HG03565 (cell line): ENCODE data around the gene PCDH10.

Experiments
- ATAC-seq: cut with Tn5 transposase; IDR thresholded peaks from one replicate; pipeline ENCODE4 v1.9.1; 2021; ENCODE audit warnings: mild to moderate bottlenecking, moderate library complexity; ENCODE audit not compliant: unreplicated experiment

The PCDH10 gene, protein sequence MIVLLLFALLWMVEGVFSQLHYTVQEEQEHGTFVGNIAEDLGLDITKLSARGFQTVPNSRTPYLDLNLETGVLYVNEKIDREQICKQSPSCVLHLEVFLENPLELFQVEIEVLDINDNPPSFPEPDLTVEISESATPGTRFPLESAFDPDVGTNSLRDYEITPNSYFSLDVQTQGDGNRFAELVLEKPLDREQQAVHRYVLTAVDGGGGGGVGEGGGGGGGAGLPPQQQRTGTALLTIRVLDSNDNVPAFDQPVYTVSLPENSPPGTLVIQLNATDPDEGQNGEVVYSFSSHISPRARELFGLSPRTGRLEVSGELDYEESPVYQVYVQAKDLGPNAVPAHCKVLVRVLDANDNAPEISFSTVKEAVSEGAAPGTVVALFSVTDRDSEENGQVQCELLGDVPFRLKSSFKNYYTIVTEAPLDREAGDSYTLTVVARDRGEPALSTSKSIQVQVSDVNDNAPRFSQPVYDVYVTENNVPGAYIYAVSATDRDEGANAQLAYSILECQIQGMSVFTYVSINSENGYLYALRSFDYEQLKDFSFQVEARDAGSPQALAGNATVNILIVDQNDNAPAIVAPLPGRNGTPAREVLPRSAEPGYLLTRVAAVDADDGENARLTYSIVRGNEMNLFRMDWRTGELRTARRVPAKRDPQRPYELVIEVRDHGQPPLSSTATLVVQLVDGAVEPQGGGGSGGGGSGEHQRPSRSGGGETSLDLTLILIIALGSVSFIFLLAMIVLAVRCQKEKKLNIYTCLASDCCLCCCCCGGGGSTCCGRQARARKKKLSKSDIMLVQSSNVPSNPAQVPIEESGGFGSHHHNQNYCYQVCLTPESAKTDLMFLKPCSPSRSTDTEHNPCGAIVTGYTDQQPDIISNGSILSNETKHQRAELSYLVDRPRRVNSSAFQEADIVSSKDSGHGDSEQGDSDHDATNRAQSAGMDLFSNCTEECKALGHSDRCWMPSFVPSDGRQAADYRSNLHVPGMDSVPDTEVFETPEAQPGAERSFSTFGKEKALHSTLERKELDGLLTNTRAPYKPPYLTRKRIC

DNA sequence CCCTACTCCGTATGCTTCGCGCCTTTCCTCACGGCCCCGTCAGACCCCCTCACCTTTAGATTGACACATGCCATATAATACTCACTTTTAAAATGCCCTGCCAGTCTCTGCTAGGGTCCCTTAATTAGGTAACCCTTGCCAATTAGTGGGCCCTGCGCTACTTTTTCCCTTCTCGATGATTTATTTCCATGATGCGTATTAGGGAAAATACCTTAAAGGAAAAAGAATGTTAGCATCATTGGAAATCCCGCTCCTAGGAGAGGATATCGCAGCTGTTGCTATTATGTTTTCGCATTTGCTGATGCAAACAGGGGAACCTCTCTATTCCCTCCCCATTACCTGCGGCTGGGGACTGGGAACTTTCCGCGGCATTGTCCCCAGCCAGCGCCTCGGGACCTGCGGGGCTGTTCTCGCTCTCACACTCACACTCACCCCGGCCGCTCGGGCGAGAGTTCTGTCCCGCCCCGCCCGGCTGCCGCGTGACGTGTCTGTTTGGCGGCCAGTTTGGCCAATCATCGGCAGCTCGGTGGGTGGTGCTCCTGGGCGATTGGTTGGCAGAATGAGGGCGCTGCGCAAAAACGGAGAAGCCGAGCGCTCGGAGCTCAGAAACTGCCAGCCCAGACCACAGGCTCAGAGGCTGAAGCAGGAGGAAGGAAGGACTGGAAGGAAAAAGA is at the start of gene PCDH10:
Gene PCDH10 (plus strand): TSS at position 605 of the 674 bp plus-strand sequence. CDS start 847 bp downstream, outside the sequence.
- peak; percentile 69 for ATAC-seq

DNA sequence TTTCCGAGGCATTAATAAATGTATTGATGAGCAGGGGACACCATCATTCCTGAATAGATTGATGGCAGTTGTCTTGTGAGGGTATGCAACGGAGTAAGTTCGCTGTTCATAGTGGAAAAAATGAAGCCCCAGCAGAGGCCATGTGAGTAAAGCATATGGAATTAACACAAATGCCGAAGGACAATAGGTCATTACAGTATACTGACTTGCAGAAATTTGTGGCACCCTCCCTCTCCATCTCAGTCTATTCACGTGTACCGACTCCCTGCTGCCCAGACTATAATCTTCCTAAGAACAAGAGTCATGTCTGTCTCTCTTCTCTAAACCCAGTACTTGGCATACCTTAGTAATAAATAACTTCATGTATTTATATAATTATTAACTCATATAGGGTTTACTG is 47.1 kb upstream of the PCDH10 start:
- no peak for ATAC-seq

DNA sequence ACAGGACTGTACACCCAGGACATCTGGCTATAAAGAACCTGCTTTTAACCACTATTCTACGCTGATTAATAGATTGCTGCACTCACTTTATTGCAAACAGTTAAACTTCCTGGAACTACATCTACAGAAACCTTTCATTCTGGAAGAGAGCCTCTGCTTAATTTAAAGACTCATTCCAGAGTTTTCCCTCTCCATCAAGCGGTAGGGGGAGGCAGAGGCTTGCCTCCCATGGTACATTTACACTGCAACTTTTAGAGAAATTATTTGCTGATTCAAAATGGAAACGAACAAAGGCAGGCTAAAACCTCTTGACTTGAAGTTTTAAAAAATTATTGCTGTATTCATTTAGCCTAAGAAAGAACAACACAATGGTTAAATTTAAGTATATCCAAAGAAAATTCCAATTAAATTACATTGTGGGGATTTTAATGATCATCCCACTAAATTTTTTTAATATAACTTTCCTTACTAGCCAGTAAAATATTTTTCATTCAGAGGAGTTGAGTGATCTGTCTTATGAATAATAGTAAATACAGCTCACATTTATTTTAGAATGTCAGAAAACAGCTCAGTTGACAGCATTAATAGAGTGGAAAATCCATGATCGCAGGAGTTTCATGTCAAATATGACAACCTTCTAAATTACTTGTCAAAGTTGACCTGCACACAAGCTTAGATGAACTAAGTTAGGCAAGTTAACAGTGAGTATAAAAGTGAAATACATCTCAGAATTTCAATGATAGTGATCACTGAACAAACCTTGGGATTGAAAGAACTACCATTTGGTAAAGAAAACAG is 46.3 kb upstream of the PCDH10 start:
- no peak for ATAC-seq

DNA sequence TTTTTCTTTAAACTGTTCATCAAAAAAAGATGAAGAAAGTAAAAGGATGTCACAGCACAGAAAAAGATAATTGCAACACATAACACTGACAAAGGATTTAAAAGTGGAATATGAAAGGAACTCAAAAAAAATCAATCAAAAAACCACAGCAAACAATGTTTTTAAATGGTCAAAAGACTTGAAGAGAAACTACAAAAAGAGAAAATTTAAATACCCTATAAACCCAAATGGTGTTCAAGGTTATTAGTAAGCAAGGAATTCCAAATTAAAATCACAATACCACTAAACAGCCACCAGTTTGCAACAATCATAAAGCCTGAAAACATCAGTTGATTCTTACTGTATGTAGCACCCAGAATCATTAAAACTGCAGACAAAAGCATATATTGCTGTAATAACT is 36.5 kb upstream of the PCDH10 start:
- ATAC-seq = no peak

DNA sequence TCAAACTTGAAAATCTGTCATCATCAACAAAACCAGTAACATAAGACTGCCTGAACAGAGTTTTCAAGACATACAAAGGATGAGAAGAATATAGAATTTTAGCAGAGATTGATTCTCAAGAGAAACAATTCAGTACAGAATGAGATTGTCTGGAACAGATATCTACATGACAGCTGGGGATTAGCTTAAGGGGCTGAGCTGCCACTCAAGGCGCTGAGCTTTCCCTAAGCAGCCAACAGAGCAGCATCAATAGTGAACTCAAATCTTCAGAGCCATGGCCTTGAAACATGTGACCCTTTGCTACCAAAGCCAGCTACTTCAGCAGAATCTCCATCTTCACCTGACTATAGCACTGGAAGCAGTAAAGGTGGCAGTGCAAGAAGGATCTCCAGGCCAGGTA is 24.3 kb upstream of the PCDH10 start:
- no peak for ATAC-seq

DNA sequence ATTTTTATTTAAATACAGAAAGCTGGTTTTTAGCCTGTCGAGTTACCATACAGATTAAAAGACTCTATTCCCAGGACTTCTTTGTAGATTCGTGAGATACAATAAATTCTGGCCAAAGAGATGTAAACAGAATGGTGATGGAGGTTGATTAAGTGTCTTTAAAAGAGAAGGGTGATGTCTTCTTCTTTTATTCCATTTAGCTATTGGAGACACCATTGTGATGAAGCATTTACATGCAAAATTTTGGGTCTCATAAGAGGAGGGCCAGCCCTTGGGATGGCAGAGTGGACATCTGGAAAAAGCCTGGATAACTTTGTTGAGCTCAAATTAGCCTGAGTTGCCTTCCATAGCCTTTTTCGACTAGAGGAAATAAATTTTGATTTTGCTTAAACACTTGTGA is 21.6 kb upstream of the PCDH10 start:
- no peak for ATAC-seq

DNA sequence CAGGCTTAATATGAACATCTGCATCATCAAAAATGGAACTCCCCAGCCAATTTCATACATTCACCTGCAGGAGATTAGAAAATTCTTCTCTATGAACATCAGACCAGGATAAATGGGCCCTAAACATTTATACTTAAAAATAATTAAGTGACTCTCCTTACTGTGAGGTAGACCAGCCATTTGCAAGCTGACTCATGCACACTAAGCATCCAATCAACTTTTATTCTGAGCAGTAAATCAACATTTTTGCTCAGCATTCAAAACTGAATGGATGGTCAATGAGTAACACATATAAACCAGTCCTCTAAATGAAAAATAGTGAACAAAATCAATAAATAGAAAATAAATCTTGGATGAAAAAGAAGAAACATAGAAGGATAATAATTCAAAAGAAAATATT is 19.9 kb upstream of the PCDH10 start:
- no peak for ATAC-seq

DNA sequence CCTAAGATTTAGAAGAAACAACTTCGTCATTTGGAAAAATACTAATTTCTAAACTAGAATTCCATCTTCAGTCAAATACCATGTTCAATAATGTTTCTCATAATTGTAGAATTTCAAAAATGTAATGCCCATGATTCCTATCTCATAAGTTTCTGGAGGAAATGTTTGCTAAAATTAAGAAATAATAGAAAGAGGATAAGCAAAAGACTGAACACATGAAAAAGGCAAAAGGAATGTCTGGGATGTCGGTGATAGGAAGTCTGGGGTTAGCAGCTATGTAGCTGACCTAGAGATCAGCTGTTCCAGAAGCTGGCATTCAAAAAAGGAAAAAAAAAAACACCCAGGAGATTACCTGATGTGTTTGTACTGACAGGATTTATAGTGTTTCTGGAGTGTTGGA is 18.9 kb upstream of the PCDH10 start:
- no peak for ATAC-seq

DNA sequence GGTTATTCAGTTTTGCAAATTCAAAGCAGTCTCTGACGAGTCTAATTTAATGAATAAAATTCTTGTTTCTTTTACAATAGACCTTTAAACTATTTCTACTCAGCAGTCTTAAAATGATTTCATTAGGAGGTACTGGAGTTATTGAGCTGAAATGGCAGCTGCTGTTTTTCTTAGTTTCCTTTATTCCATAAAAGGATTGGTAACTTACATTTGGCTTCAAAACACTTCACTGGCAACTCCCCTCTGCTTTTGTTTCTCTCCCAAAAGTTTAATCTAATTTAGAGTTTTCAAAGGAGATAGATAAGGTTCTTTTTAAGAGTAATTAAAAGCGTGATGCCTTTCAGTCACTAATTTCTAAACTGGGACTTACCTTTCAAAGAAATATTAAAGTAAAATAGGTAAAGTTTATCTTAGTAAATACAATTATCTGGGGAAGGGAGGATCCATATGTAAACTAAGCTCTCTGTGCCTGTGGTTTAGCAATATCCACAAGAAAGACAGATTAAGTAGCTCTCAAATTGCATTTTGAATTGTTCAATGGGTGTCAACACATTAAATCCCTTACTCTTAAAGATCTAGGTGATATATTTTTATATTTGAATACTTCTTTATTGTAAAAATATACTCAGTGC is 17.1 kb upstream of the PCDH10 start:
- ATAC-seq = no peak

DNA sequence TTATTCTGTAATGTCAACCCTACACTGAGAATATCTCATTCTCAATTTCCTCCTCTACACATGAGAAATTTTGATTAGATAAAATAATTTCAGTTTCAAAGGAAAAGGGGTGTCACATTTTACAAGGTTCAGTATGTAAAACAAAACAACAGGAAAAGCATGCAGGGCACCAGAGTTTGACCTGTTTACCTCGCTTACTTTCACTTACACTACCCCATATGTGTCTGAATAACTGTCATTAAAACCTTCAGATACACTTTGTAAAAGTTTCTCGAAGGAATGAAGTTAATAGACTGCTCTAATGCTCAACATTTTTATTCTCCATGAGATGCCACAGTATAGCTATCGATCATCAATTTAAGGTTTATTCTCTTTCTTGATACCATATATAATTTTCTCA is 12.3 kb upstream of the PCDH10 start:
- no peak for ATAC-seq

DNA sequence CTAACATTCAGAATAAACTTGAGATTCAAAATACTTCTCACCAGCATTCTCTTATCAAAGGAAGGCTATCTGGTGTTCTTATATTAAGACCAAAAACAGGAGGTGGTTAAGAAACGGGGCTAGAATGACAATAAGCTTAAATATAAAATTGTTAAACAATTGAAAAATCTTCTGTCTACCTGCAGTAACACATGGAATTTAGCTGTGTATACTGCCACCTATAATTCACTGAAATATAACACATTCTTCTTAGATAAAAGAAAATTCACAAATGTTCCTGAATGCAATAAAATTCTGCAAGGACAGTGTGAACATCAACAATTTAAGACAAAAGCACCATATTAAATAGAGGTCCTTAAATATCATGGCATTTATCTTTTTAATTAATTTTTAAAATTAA is 11.5 kb upstream of the PCDH10 start:
- ATAC-seq = no peak

DNA sequence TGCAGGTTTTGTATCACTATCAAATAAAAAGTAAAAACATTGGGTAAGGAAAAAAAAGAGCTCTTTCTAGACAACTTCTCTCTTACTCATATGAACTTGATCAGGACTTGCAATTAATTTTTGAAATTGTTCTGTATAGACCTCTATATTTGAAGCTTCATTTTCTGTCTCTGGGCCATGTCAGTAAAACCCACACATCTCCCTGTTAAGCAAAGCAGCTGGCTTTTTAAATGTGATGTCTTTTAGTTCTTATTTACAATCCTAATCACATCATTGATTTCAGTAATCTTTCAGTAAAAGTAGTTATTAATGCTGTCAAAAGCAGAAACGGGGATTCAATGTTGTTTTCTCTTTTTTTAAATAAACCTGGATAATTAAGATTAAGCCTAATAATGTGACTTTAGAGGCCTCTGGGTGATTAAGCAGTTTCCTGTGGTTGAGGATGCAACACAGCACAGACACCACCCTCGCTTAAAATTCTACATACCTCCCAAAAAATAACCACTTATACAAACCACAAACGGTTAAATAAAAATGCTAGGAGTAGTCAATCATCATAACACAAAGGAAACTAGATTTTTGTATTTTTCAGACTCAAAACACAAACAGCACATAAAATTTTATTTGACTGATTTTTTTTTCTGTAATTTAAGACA is 5.2 kb upstream of the PCDH10 start:
- ATAC-seq = no peak

DNA sequence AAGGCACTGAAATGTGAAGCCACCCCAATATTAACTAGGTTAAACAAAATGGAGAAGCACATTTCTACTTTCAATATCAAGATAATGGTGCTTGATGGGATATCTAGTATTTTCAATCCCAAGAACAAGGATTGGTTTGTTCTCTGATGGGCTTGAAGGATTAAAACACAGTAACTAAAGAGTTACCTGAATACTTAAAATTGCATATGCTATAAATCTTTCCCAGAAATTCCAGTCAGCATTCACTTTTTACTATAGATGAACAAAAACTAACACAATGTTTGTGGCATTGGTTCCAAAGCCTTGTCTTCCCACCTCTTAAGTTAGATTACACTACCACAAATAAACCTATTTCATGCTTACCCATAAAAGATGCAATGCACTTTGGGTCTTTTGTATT is 3.9 kb upstream of the PCDH10 start:
- ATAC-seq = no peak

DNA sequence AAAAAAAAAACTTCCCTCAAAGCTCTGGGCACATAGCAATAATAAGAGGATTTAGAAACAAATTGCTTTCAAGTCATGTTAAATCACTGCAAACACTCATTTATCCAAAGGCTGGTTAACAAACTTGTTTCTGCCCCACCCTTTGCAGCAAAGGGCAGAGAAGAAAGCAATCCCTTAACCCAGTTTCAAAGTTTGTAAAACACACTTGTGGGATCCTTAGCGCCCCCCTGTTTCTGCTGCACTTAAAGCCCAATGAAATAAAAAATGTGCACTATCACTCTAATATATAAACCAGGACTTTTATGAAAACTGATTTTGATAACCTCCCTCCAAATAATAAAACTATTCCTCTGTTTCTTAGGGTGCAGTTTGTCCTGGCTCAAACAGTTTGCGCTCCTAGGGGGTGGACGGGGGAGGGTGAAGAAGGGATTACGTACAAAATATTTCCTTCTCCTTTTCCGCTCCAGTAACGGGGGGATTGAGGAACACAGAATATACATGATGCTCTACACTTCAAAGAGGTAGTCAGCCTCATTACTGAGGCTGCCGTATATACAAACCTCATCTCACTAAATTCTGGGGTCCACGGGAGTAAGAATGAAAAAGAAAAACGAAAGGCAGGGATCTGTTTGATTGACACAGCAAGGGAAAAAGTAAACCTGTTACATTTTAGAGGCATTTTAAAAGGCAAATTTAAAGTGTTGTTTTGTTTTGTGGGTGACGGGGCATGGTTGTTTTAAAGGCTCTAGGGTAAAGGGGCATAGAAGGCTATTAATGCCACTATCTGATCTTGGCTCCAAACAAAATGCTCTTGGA is 3.1 kb upstream of the PCDH10 start:
- ATAC-seq = no peak

DNA sequence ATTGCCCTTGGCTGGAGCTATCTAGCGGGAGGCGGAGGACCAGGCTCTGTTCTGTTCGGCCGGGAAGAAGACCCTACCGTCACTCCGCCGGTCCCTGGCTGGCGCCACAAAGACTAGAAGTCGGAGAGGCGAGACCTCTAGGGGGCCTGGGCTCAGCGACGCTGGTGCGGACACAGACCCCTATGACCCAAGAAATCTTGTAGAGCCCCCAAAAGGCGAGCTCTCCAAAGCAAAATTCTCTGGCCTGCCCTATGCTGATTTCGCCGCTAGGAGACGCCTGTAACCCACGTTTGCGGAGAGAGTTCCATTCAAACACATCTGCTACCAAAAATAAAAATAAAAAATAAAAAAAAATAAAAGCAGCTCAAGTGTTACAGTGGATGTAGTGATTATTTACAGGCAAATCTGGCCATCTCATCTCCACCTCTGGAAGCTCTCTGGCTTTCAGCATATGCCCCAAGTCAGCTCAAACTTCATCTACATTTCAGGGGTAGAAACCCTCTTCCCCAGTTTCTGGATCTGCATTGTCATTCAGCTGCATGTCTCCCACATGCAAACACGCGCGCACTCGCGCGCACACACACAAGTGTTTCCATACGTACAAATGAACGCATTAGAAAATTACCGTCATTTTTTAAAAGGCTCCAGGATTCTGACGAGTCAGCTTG is 2.4 kb upstream of the PCDH10 start:
- peak; percentile 64 for ATAC-seq

DNA sequence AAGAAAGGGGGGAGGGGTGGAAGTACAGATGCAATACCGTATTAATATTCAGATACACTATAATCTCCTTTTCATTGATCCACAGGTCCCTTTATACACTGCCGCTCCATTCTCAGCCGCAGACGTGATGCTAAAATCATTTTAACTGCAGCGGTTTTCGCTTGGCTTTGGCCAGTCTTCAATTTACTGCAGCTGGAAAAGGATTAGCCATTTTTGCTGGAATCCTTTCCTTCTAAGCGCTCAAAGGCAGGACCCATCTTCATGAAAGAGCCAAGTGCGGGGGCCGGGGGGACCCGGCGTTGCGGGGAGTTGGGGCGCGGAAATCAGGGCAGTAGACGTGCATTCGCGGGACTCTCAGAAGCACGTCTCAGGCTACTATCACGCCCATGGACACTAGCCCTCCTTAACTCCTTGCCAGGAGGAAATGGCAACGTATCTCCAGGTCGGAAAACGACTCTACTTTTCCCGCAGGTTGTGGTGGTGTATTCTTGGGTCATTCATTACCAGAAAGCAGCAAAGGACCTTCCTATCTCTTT is 1.7 kb upstream of the PCDH10 start:
- ATAC-seq = no peak

DNA sequence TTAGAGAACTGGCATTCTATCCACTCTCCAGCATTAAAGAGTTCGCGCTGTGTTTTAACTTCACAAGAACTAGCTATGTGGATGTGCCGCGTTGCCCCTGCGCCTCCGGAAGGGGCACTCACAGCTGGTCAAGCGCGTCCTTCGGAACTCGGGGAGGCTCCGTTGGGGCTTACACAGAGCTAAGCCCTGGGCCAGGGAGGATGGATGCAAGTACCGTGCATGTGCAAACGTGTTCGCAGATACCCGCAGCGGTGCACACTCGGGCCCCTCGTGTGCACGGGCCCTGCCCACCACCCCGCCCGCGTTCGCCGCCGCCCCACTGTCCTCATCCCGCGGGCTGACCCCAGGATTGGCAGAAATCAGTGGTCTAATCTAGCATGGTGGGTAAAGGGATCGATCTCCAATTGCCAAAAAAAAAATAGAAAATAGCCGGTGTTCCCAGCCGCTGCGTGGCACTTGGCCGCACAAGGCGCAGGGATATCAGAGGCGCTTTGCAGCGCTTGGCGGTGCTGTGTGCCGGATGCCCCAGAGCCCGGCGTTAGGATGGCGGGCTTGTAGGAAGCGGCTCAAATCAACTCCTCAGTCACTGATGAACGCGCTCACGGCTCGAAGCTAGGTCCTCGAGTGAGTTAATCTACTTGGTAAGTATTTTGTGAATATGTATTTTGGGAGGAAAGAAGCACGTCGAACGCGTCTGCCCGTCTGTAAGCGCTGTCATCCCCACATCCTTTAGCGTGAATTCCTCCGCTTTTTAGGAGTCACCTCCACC is 989 bp upstream of the PCDH10 start:
- ATAC-seq = no peak
